Kidney (tissue), 14 donors: Measurements from ENCODE around the gene COBL. TPM values are rescaled to one million over a fixed set of nuclear protein-coding genes. Genes with fewer than 3 reads are reported as not detected.

ENCODE experiments used
- DNase-seq, 5 donors: peaks; one replicate each; pipeline ENCODE4 v3.0.0-alpha.2; 2013 to 2020
- FAIRE-seq: peaks from 2 replicates; lab custom pipeline; 2012; peaks lifted over from hg19 to GRCh38; lab: Jason Lieb, UNC
- H3K27ac ChIP-seq, 2 donors: one replicate each; pipeline ENCODE4 v1.7.0; 2013; ENCODE audit warnings: low read depth in 2 of 2, low read length in 2 of 2, inconsistent platforms in 1 of 2
- H3K27me3 ChIP-seq: one replicate; pipeline ENCODE4 v1.7.1; 2013; ENCODE audit warnings: low read length, inconsistent platforms; ENCODE audit not compliant: control insufficient read depth, insufficient read depth
- H3K36me3 ChIP-seq, 3 donors: one replicate each; pipeline versions ENCODE4 v1.7.0 to v1.7.1; 2013; ENCODE audit warnings: low read length in 3 of 3, control low read depth in 1 of 3, inconsistent platforms in 1 of 3; ENCODE audit not compliant: insufficient read depth in 3 of 3, control insufficient read depth in 2 of 3
- H3K4me1 ChIP-seq, 3 donors: one replicate each; pipeline versions ENCODE4 v1.7.0 to v1.7.1; 2013; ENCODE audit warnings: low read length in 3 of 3, inconsistent platforms in 1 of 3, low read depth in 1 of 3; ENCODE audit not compliant: control insufficient read depth in 2 of 3, insufficient read depth in 2 of 3
- H3K4me3 ChIP-seq, 3 donors: one replicate each; pipeline versions ENCODE4 v1.7.0 to v1.8.1; 2013; ENCODE audit warnings: low read length in 3 of 3, control low read depth in 1 of 3, inconsistent platforms in 1 of 3
- H3K9ac ChIP-seq, 3 donors: one replicate each; pipeline versions ENCODE4 v1.7.0 to v1.7.1; 2013; ENCODE audit warnings: low read length in 3 of 3, control low read depth in 1 of 3, inconsistent platforms in 1 of 3
- H3K9me3 ChIP-seq, 3 donors: one replicate each; pipeline versions ENCODE4 v1.7.0 to v1.7.1; 2013; ENCODE audit warnings: low read length in 3 of 3, control low read depth in 1 of 3, inconsistent platforms in 1 of 3; ENCODE audit not compliant: control insufficient read depth in 2 of 3, insufficient read depth in 1 of 3
- CTCF ChIP-seq: IDR thresholded peaks from 3 replicates; pipeline ENCODE4 v1.5.1; 2012; ENCODE audit warnings: mild to moderate bottlenecking, moderate library complexity, borderline replicate concordance; ENCODE audit not compliant: insufficient read depth; ENCODE audit errors: extremely low read depth
- intact Hi-C: fragments of 100-400 bp; cut with DNase I; formaldehyde crosslinking; loops from one replicate; pipeline ENCODE4 v1.11.1; 2022
- polyA plus RNA-seq: library from polyadenylated mRNA; stranded (reverse); fragments of 350-450 nt; fragmentation: Illumina TruSeq; extraction: RNeasy Lipid Tissue Mini Kit (QIAGEN cat#74804); gene quantifications from one replicate; pipeline ENCODE4 v1.2.3, GENCODE V29; 2014; ENCODE audit warnings: low read depth, low replicate concordance; ENCODE audit not compliant: insufficient read depth
- total RNA-seq: library from RNA; stranded (reverse); fragmentation: NEBNext Ultra II Directional; extraction: Animal tissue kit (Norgen Biotek cat#: 25700); gene quantifications from one replicate; pipeline ENCODE4 v1.2.1, GENCODE V29; 2021
- donor health status: control.
- donor health status: control.
- donor health status: control.
- donor health status: control.
- donor health status: control.
- donor health status: DM: yes; HTN: yes; CAD: no.
- donor health status: Normal renal cell carcinoma (clear cell type).

Gene COBL
- total and polyA plus RNA-seq, 2 donors from 2014 or later: 9.8 to 42.7 TPM

GRCh38 chr7:51288896-51289622, 27.6 kb downstream of the COBL start:
- peaks cover 0 to 11% (median 5%) of the 10 kb centered on the region in 3 donors for H3K4me1 ChIP-seq
- no peaks in the 10 kb centered on the region for H3K9me3 ChIP-seq
- no peaks in the 10 kb centered on the region for H3K27me3 ChIP-seq
- no peak for FAIRE-seq
- H3K4me3 ChIP-seq: no peak overlapping the region
- no peak overlapping the region for H3K9ac ChIP-seq
- no peaks in the 10 kb centered on the region for H3K36me3 ChIP-seq
- TF ChIP-seq CTCF: no peak
- H3K27ac ChIP-seq: no peak overlapping the region
- peak in 1 of 5 donors; percentile 38 for DNase-seq
- intact Hi-C loops: no loop called here

GRCh38 chr7:51286401-51286800, 30.2 kb downstream of the COBL start:
- H3K27ac ChIP-seq: no peak overlapping the region
- DNase-seq (no peak), FAIRE-seq (peak; percentile 25)
- H3K4me3 ChIP-seq: no peak overlapping the region
- H3K27me3 ChIP-seq: no peaks in the 10 kb centered on the region
- H3K9me3 ChIP-seq: no peaks in the 10 kb centered on the region
- H3K36me3 ChIP-seq: no peaks in the 10 kb centered on the region
- H3K9ac ChIP-seq: no peak overlapping the region
- peaks cover 0 to 11% (median 5%) of the 10 kb centered on the region in 3 donors for H3K4me1 ChIP-seq
- no peak for TF ChIP-seq CTCF
- intact Hi-C loops: no loop called here

- H3K27me3 ChIP-seq: no peaks in the 10 kb centered on the region
- no peak overlapping the region for H3K27ac ChIP-seq
- H3K4me1 ChIP-seq: peaks cover 0 to 3% (median 0%) of the 10 kb centered on the region in 3 donors
- H3K4me3 ChIP-seq: no peak overlapping the region
- no peaks in the 10 kb centered on the region for H3K36me3 ChIP-seq
- FAIRE-seq (no peak), DNase-seq (no peak)
- H3K9ac ChIP-seq: no peak overlapping the region
- intact Hi-C loops: no loop called here
- H3K9me3 ChIP-seq: no peaks in the 10 kb centered on the region
- no peak for TF ChIP-seq CTCF
These were observed 36.5 kb downstream of the COBL start for GRCh38 chr7:51280156-51280555.
